ENCODE measurements around the gene CBX4. TPM values are rescaled to one million over a fixed set of nuclear protein-coding genes. Genes with fewer than 3 reads are reported as not detected.

Gene CBX4
- polyA plus RNA-seq, 4 donors, result 5.4 to 50.4 (median 10.7) TPM

DNA sequence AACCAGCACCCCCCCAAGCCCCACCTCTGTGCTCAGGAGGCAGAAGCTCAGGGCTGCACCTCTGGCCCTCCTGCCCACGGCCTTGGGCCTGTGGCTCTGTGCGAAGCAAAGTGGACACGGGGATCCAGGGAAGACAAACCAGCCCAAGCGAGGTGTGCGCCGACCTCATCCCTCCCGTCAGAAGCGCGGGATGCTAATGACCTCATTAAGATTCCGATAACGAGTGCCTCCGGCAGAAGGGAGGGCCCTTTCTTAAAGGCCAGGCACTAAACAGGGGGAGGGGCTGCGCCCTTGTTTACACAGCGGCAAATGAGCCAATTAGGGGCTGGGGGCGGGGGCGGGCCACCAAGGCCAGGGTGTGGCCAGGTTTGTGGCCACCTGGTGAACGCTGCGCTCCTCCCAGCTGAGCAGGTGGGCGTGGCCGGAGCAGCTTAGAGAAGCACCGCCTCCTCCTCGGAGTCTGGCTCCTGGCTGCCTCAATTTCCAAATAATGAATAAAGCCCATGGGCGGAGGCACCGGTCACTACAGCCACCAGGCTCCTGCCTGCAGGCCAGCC, 3.2 kb downstream of the CBX4 start:
- Histone ChIP-seq H3K9me3 (ENCODE audit: control insufficient read depth in 2 of 2, insufficient read depth in 1 of 2, low read depth in 1 of 2, low read length in 1 of 2) (peaks cover 0 to 13% of the 10 kb centered on the region in 2 donors), H3K4me3 (ENCODE audit: low read depth in 1 of 3, low read length in 3 of 3) (peak overlapping the region in 2 of 3 donors; percentile 73 to 87), H3K27me3 (ENCODE audit: control insufficient read depth in 3 of 3, insufficient read depth in 3 of 3, low read length in 3 of 3) (peaks cover 0 to 13% (median 2%) of the 10 kb centered on the region in 3 donors), H3K36me3 (ENCODE audit: control insufficient read depth in 3 of 3, insufficient read depth in 2 of 3, low read depth in 1 of 3, low read length in 3 of 3) (peaks cover 5 to 55% (median 8%) of the 10 kb centered on the region in 3 donors), H3K4me1 (ENCODE audit: control insufficient read depth in 3 of 3, insufficient read depth in 2 of 3, low read depth in 1 of 3, low read length in 2 of 3) (peaks cover 14 to 64% (median 16%) of the 10 kb centered on the region in 3 donors), H3K27ac (ENCODE audit: low read depth in 1 of 3, low read length in 2 of 3) (peak overlapping the region in 2 of 3 donors; percentile 92 to 93)
- DNase-seq (peak; percentile 93 to 95), FAIRE-seq (no peak)
- 14 to 57% (median 37%) methylated on average over 23 to 24 of the region's 24 CpGs for WGBS, 3 donors

DNA sequence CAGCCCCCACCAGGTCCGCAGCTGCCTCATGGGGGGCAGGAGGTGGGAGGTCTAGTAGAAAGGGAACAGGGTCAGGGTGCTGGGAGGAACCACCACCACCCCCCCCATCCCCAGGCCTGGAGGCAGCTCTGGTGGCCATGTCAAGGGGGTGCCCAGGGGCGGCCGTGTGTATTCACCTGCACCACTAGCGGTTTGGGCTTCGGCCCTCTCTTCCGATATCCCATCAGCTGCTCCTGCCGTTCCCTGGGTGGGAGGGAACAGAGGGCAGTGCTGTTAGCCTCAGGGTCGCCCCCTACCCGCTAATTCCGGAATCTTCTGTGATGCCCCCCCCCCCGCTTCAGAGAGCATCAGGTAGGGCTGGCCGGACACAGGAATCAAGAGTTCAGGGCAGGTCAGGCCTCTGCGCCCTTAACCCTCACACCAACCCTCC, 3.8 kb downstream of the CBX4 start:
- 66 to 81% (median 68%) methylated on average over 12 to 13 of the region's 13 CpGs for WGBS, 3 donors
- Histone ChIP-seq H3K4me3 (ENCODE audit: low read depth in 1 of 3, low read length in 3 of 3) (peak overlapping the region in 1 of 3 donors; percentile 73), H3K4me1 (ENCODE audit: control insufficient read depth in 3 of 3, insufficient read depth in 2 of 3, low read depth in 1 of 3, low read length in 2 of 3) (peaks cover 14 to 60% (median 16%) of the 10 kb centered on the region in 3 donors), H3K27me3 (ENCODE audit: control insufficient read depth in 3 of 3, insufficient read depth in 3 of 3, low read length in 3 of 3) (peaks cover 0 to 7% (median 2%) of the 10 kb centered on the region in 3 donors), H3K27ac (ENCODE audit: low read depth in 1 of 3, low read length in 2 of 3) (peak overlapping the region in 1 of 3 donors; percentile 93), H3K9me3 (ENCODE audit: control insufficient read depth in 2 of 2, insufficient read depth in 1 of 2, low read depth in 1 of 2, low read length in 1 of 2) (peaks cover 0 to 8% of the 10 kb centered on the region in 2 donors), H3K36me3 (ENCODE audit: control insufficient read depth in 3 of 3, insufficient read depth in 2 of 3, low read depth in 1 of 3, low read length in 3 of 3) (peaks cover 5 to 55% (median 8%) of the 10 kb centered on the region in 3 donors)
- no peak for FAIRE-seq
- DNase-seq, result peak in 1 of 2 donors; percentile 46

DNA sequence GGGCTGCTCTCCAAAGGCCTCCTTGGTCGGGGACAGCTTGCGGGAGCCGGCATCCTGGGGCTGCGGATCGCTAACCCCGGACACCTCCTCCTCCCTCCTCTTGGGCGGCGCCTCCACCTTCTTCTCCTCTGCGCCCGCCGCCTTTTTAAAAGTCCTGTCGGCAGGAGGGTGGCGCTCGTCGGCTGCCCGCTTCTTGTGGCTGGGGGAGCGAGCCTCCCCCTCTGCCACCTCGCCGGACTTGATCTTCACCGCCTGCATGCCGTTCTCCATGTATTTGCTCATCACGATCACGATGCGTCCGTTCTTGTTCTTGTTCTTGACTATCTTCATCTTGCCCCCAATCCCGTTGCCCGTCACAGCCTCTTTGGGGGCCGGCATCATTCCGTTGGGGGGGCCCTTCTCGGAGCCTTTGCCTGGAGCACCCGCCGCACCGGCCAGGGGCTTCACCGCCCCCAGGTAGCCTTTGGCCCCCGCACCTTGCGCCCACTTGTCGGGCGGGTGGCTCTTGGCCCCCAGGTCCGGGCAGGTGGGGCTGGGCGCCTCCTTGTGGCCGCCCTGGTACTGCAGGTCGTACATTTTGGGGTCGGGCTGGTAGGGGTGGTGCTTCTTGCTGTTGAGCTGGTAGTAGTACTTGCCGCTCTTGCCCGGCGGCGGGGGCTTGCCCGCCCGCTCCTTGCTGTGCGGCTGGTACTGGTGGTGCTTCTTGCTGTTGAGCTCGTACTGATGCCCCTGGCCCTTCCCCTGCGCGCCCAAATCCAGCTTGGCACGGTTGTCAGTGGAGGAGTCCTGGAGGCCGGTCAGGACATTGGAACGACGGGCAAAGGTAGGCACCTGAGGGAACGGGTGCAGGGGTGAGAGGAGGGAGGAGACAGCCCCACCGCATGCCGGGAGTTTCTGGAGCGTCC, 4.4 kb downstream of the CBX4 start:
- DNase-seq (no peak), FAIRE-seq (no peak)
- peaks cover 5 to 55% (median 8%) of the 10 kb centered on the region in 3 donors for H3K36me3 ChIP-seq (ENCODE audit: control insufficient read depth in 3 of 3, insufficient read depth in 2 of 3, low read depth in 1 of 3, low read length in 3 of 3)
- WGBS, 3 donors, result 89 to 91% (median 90%) methylated on average over 56 to 61 of the region's 61 CpGs
- H3K9me3 ChIP-seq (ENCODE audit: control insufficient read depth in 2 of 2, insufficient read depth in 1 of 2, low read depth in 1 of 2, low read length in 1 of 2), result peaks cover 0 to 3% of the 10 kb centered on the region in 2 donors
- H3K27me3 ChIP-seq (ENCODE audit: control insufficient read depth in 3 of 3, insufficient read depth in 3 of 3, low read length in 3 of 3), result peaks cover 0 to 1% (median 0%) of the 10 kb centered on the region in 3 donors
- H3K4me1 ChIP-seq (ENCODE audit: control insufficient read depth in 3 of 3, insufficient read depth in 2 of 3, low read depth in 1 of 3, low read length in 2 of 3), result peaks cover 14 to 56% (median 16%) of the 10 kb centered on the region in 3 donors
- no peak overlapping the region for H3K4me3 ChIP-seq (ENCODE audit: low read depth in 1 of 3, low read length in 3 of 3)
- H3K27ac ChIP-seq (ENCODE audit: low read depth in 1 of 3, low read length in 2 of 3), result no peak overlapping the region

DNA sequence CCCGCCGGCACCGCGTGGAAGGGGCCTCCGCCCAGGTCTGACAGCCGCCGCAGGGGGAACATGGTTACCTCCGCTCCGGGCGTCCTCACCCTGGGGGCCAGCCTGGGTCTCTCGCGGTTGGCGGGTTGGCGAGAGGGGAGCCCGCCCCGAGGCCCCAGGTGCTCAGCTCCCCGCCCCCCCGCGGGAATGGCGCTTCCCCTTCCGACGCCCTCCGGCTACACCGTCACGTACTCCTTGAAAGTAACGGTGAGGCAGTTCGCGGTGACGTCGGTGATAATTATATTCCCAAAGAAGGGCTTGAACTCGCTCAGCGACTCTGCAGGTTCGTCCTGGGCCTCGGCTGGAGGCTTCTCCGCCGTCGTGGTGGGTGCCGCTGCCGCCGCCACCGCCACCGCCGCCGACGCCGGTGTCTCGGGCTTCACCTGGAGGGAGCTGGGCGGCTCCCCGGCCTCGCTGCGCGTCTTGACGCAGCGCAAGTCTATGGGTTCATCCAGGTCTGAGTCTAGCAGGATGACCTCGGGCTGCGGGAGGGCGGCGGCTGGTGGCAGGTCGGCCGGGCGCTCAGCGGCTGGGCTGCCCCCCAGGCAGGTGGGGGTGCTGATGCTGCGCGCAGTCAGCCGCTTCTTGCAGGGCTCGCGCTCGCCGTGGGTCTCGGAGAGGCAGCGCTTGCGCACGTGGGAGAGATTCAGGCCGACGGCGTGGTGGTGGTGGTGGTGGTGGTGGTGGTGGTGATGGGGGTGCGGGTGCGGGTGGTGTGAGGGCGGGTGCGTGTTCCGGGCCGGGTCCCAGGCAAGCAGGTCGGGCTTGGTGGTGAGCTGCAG, 5.3 kb downstream of the CBX4 start:
- WGBS, 3 donors, result 90 to 95% (median 93%) methylated on average over 72 to 83 of the region's 83 CpGs
- Histone ChIP-seq H3K27ac (ENCODE audit: low read depth in 1 of 3, low read length in 2 of 3) (no peak overlapping the region), H3K9me3 (ENCODE audit: control insufficient read depth in 2 of 2, insufficient read depth in 1 of 2, low read depth in 1 of 2, low read length in 1 of 2) (peaks cover 0 to 3% of the 10 kb centered on the region in 2 donors), H3K27me3 (ENCODE audit: control insufficient read depth in 3 of 3, insufficient read depth in 3 of 3, low read length in 3 of 3) (no peaks in the 10 kb centered on the region), H3K4me1 (ENCODE audit: control insufficient read depth in 3 of 3, insufficient read depth in 2 of 3, low read depth in 1 of 3, low read length in 2 of 3) (peaks cover 14 to 55% (median 16%) of the 10 kb centered on the region in 3 donors), H3K4me3 (ENCODE audit: low read depth in 1 of 3, low read length in 3 of 3) (no peak overlapping the region), H3K36me3 (ENCODE audit: control insufficient read depth in 3 of 3, insufficient read depth in 2 of 3, low read depth in 1 of 3, low read length in 3 of 3) (peaks cover 5 to 55% (median 8%) of the 10 kb centered on the region in 3 donors)
- no peak for DNase-seq
- FAIRE-seq, result no peak

DNA sequence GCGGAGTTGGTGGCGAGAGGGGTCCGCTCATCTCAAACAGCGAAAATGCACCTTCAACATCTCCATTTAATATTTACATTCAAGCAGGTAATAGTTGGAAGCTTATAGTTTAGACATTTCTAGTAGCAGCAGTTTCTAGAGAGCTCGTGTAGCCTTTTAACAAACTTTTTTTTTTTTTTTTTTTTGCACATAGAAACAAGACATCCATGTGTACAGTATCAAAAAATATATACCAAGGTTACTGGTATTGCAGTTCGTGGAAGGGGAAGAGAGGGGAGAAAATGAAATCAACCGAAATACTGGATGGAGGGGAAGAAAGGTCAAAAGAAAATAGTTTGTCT, 6.2 kb downstream of the CBX4 start:
- Histone ChIP-seq H3K9me3 (ENCODE audit: control insufficient read depth in 2 of 2, insufficient read depth in 1 of 2, low read depth in 1 of 2, low read length in 1 of 2) (peaks cover 0 to 3% of the 10 kb centered on the region in 2 donors), H3K4me1 (ENCODE audit: control insufficient read depth in 3 of 3, insufficient read depth in 2 of 3, low read depth in 1 of 3, low read length in 2 of 3) (peaks cover 14 to 58% (median 16%) of the 10 kb centered on the region in 3 donors), H3K4me3 (ENCODE audit: low read depth in 1 of 3, low read length in 3 of 3) (peak overlapping the region in 2 of 3 donors; percentile 34 to 42), H3K36me3 (ENCODE audit: control insufficient read depth in 3 of 3, insufficient read depth in 2 of 3, low read depth in 1 of 3, low read length in 3 of 3) (peaks cover 5 to 53% (median 8%) of the 10 kb centered on the region in 3 donors), H3K27ac (ENCODE audit: low read depth in 1 of 3, low read length in 2 of 3) (no peak overlapping the region), H3K27me3 (ENCODE audit: control insufficient read depth in 3 of 3, insufficient read depth in 3 of 3, low read length in 3 of 3) (no peaks in the 10 kb centered on the region)
- WGBS, 3 donors, result 48 to 76% (median 48%) methylated on average over 7 of the region's 7 CpGs
- FAIRE-seq (no peak), DNase-seq (no peak)

DNA sequence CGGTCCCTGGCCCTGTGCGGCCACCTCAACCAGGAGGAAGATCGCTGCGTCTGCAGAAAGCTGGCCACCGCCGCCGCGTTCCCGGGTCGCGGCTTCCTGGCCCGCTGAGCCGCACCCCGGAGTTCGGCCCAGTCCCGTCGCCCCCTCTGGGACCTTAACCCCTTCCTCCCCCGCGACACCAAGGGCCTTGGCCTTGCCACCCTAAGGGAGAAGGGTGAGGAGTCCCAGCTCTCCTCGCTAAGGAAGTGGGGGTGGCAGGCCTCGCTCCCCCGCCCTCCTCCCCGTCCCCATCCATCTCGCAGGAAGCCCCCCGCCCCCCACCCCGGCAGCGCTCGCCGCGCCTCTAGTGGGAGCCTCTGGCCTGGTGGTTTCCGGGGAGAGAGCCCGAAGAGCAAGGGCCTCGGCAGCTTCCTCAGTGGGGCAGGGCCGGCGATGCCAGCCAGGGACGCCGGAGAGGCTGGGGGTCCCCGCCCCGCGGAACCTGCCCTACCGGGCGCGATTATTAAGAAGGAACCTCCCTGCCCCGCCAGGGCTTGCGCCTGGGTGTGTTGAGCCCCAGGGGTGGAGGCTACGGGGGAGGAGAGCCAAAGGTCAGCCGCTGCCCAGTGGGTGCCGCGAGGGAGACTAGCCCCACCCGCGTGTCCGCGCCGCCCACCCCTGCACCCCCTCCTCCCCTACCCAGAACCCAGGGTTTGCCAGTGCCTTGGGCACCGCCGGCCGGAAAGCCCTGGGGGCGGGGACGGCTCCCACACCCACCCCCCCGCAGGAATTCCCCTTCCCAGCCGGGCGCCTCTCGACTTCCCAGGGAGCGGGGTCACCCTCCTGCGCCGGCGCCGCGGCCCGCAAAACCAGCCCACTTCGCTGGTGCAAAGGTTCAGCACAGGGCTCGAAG, 6.8 kb downstream of the CBX4 start:
- DNase-seq, result peak; percentile 61 to 85
- no peaks in the 10 kb centered on the region for H3K27me3 ChIP-seq (ENCODE audit: control insufficient read depth in 3 of 3, insufficient read depth in 3 of 3, low read length in 3 of 3)
- H3K4me1 ChIP-seq (ENCODE audit: control insufficient read depth in 3 of 3, insufficient read depth in 2 of 3, low read depth in 1 of 3, low read length in 2 of 3), result peaks cover 14 to 56% (median 16%) of the 10 kb centered on the region in 3 donors
- no peak for FAIRE-seq
- peak overlapping the region in 2 of 3 donors; percentile 34 to 42 for H3K4me3 ChIP-seq (ENCODE audit: low read depth in 1 of 3, low read length in 3 of 3)
- H3K9me3 ChIP-seq (ENCODE audit: control insufficient read depth in 2 of 2, insufficient read depth in 1 of 2, low read depth in 1 of 2, low read length in 1 of 2), result peaks cover 0 to 3% of the 10 kb centered on the region in 2 donors
- WGBS, 3 donors, result 8 to 14% (median 13%) methylated on average over 40 to 72 of the region's 72 CpGs
- peaks cover 5 to 47% (median 8%) of the 10 kb centered on the region in 3 donors for H3K36me3 ChIP-seq (ENCODE audit: control insufficient read depth in 3 of 3, insufficient read depth in 2 of 3, low read depth in 1 of 3, low read length in 3 of 3)
- H3K27ac ChIP-seq (ENCODE audit: low read depth in 1 of 3, low read length in 2 of 3), result peak overlapping the region in 1 of 3 donors; percentile 4
